Astrocyte of the spinal cord (primary cell): ENCODE results near the gene MRPL10.

Experiments used
- DNase-seq: peaks from one replicate; pipeline ENCODE4 v3.0.0; 2011; ENCODE audit warnings: low read depth, low spot score
- H3K4me3 ChIP-seq: 2 replicates; pipeline ENCODE4 v1.5.1; 2011; ENCODE audit warnings: low read depth, mild to moderate bottlenecking, low read length, moderate library complexity
- in situ Hi-C: cut with HindIII; loops from 2 replicates; pipeline ENCODE4 v1.10.0; 2017; ENCODE audit warnings: low sequenced_read_pairs
- TF ChIP-seq, protein P1 (sequence below): IDR thresholded peaks from 2 replicates; pipeline ENCODE4 v1.5.1; 2012; ENCODE audit warnings: low read depth, mild to moderate bottlenecking, low read length, inconsistent platforms

MRPL10 gene

DNA sequence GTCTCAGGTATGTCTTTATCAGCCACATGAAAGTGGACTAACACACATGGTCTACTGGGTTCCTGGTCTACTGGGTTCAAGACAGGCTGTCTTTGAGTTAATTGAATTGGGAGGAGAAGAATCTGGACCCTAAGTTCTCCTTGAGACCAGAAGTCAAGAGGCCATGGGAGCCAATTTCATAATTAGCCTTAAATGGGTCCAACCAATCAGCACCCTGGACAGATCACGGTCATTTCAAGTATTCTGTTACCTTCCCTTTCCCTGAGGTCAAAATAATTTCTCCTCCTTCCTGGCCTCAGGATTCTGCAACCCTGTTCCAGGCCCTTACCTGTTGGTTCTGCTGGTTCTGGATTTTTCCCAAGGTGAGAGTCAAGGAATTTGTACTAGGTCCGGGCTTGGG, 33.5 kb downstream of the MRPL10 start:
- TF ChIP-seq, protein P1, sequence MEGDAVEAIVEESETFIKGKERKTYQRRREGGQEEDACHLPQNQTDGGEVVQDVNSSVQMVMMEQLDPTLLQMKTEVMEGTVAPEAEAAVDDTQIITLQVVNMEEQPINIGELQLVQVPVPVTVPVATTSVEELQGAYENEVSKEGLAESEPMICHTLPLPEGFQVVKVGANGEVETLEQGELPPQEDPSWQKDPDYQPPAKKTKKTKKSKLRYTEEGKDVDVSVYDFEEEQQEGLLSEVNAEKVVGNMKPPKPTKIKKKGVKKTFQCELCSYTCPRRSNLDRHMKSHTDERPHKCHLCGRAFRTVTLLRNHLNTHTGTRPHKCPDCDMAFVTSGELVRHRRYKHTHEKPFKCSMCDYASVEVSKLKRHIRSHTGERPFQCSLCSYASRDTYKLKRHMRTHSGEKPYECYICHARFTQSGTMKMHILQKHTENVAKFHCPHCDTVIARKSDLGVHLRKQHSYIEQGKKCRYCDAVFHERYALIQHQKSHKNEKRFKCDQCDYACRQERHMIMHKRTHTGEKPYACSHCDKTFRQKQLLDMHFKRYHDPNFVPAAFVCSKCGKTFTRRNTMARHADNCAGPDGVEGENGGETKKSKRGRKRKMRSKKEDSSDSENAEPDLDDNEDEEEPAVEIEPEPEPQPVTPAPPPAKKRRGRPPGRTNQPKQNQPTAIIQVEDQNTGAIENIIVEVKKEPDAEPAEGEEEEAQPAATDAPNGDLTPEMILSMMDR = no peak
- DNase-seq = no peak
- in situ Hi-C loops = no loop called here
- no peak overlapping the region for H3K4me3 ChIP-seq

DNA sequence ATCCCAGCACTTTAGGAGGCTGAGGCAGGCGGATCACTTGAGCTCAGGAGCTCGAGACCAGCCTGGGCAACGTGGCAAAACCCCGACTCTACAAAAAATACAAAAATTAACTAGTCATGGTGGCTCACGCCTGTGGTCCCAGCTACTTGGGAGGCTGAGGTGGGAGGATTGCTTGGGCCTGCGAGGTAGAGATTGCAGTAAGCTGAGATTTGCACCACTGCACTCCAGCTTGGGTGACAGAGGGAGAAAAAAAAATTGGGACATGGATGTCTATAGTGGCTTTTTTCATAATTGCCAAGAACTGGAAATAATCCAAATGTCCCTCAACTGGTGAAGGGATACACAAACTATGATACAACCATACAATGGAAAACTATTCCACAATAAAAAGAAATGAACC, 38.4 kb downstream of the MRPL10 start:
- H3K4me3 ChIP-seq = no peak overlapping the region
- no peak for DNase-seq
- in situ Hi-C loops = no loop called here
- TF ChIP-seq, protein P1 = no peak

DNA sequence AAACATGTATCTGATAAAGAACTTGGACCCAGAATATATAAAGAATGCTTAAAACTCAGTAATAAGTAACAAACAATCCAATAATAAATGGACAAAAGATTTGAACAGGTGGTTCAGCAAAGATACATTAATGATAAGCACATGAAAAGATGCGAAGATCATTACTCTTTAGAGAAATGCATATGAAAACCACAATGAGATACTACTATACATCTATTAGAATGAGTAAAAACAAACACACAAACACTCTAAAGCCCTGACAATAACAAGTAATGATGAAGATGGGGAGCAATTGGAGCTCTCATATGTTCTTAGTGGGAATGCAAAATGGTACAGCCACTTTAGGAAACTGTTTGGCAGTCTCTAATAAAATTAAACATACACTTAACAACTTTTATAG, 38.9 kb downstream of the MRPL10 start:
- in situ Hi-C loops = no loop called here
- TF ChIP-seq, protein P1 = no peak
- H3K4me3 ChIP-seq = no peak overlapping the region
- DNase-seq = no peak

DNA sequence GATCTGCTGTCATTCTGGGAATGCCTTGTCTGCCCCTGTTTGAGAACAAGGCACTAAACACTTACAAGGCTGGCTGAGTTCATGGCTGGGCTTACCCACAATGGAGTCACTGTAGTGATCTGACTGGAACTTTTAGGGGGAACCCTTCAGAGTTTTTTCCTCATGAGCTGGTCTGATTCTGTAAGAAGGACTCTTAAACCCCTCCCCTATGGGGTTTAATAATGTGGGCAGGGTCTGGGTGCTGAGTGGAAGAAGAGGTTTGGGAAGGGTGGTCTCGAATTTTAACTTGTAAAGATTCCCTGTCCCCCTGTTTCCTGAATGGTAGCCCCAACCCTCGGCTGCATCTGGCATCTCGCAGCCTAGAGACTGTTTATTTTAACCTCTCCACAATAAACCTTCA, 40.3 kb downstream of the MRPL10 start:
- DNase-seq = no peak
- no peak overlapping the region for H3K4me3 ChIP-seq
- in situ Hi-C loops = no loop called here
- TF ChIP-seq, protein P1 = no peak

DNA sequence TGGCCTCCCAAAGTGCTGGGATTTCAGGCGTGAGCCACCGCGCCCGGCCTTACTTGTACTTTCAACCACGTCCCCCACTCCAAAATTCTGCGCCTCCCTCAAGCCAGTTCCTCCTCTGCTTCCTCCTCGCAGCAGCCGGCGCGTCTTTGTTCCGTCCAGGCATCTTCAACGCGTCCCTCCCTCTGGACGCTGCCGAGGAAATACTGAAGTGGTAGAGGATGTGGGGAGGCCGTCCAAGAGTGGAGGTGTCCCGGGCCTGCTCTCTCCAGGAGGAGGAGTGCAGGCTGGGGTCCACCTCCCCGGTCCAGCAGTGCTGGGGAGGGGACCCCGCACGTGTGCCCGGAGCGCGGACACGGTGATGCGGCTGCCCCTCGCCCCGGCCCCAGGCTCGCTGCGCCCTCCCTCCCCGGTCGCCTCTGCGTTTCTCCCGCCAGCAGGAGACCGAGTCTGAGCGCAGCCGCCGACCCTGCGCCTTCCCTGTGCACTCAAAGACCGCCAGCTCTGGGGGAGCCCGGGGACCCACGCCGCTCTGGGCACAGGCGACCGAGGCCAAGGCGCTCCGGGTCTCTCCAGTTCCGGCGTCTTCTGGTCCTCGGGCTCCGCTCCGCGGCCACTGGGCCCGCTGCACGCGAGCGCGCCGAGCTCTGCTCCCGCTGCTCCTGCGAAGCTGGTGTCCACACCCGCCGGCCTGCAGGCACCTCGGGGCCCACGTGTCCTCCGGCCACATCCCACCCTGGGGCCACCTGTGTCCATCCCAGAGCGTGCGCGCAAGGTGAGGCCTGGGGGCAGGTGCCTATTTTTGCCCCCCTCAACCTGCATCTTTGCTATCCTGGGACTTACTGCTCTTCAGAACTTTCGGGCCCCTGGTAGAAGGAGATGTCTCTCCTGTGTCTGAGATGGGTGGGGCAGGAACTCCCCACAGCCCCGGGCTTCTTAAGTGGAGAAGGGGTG, 41.5 kb downstream of the MRPL10 start:
- peak; percentile 31 for DNase-seq
- H3K4me3 ChIP-seq = no peak overlapping the region

DNA sequence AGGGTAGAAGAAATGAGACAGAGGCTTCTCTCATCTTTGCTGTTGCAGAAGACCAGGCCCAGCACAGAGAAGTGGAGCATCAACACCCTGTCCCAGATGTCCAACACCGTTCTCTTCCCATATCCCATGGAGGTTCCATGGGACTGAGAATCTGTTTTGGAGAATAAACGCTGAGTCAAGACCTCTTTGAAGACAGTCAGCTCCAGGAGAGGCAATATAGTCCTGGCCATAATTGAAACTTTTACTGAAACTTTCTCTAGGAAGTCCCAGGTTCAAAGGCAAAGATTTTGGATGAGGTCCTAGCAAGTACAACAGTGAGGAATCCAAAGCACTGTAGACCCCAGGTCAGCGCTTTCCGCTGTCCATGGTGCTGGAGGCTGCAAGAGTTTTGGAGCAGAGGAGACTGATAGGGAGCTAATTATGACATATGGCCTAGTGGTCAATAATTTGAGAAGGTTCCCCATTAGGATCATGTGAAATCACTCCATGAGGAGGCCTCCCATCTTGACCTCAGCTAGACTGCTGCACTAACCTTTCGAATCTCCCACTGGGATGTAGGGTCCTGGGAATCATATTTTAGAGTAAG, 45.7 kb downstream of the MRPL10 start:
- DNase-seq = peak; percentile 28
- in situ Hi-C loops = no loop called here
- H3K4me3 ChIP-seq = no peak overlapping the region
- TF ChIP-seq, protein P1 = no peak

More for the DNA sequence above, 41.5 kb downstream of the MRPL10 start:
- in situ Hi-C loops = no loop called here
- TF ChIP-seq, protein P1 = peak; percentile 54
